Uterus (tissue), 4 donors: Measurements from ENCODE around the gene ADAMTSL4. TPM values are rescaled to one million over a fixed set of nuclear protein-coding genes. Genes with fewer than 3 reads are reported as not detected.

Source experiments
- DNase-seq, 2 donors: peaks; one replicate each; pipeline ENCODE4 v3.0.0-alpha.2; 2019 to 2020
- H3K27ac ChIP-seq, 2 donors: fragments of 200-600 bp; sonication (generic); 1 replicate in 1 of 2; 2 replicates in 1 of 2; pipeline ENCODE4 v1.5.1; 2016 to 2018
- H3K27me3 ChIP-seq, 2 donors: fragments of 200-600 bp; sonication (generic); one replicate each; pipeline ENCODE4 v1.5.1; 2018 to 2019; ENCODE audit warnings: control low read depth in 1 of 2
- H3K36me3 ChIP-seq, 2 donors: fragments of 200-600 bp; sonication (generic); one replicate each; pipeline ENCODE4 v1.5.1; 2019; ENCODE audit warnings: control low read depth in 1 of 2
- H3K4me1 ChIP-seq, 2 donors: fragments of 200-600 bp; sonication (generic); one replicate each; pipeline ENCODE4 v1.5.1; 2018 to 2019; ENCODE audit warnings: control low read depth in 1 of 2
- H3K4me3 ChIP-seq, 2 donors: fragments of 200-600 bp; sonication (generic); 1 replicate in 1 of 2; 2 replicates in 1 of 2; pipeline ENCODE4 v1.5.1; 2018 to 2019; ENCODE audit warnings: mild to moderate bottlenecking in 1 of 2
- H3K9me3 ChIP-seq, 2 donors: fragments of 200-600 bp; sonication (generic); one replicate each; pipeline ENCODE4 v1.5.1; 2019; ENCODE audit warnings: control low read depth in 1 of 2
- CTCF ChIP-seq, 4 experiments: fragments of 200-600 bp in 2 of 4; fragments of 450-650 bp in 2 of 4; sonication (generic) in 2 of 4; IDR thresholded peaks; one replicate each; pipeline ENCODE4 v1.5.1; 2016 to 2019; ENCODE audit warnings: antibody characterized with exemption in 4 of 4, mild to moderate bottlenecking in 2 of 4, moderate library complexity in 1 of 4
- POLR2A ChIP-seq, 2 donors: fragments of 450-650 bp; IDR thresholded peaks; one replicate each; pipeline ENCODE4 v1.6.1; 2016; ENCODE audit warnings: antibody characterized with exemption in 2 of 2, mild to moderate bottlenecking in 1 of 2, moderate library complexity in 1 of 2
- intact Hi-C: fragments of 100-400 bp; cut with DNase I; formaldehyde crosslinking; loops from one replicate; pipeline ENCODE4 v1.15.1; 2023; ENCODE audit warnings: low total_unique reads
- total RNA-seq, 4 donors: library from RNA; depleted of rRNA in 3 of 4; stranded (reverse); fragments of >200 nt in 3 of 4; gene quantifications; one replicate each; pipeline versions ENCODE4 v1.1.0 to v1.2.4, GENCODE V29; 2014 to 2023
- donor health status: DM: yes; HTN: yes; CAD: no.

The ADAMTSL4 gene
- total RNA-seq: 100 to 1,000 TPM in 1 of 4 donors, 10 to 100 TPM in 3; 15.9 to 133 (median 35.4) TPM

- peaks cover 0 to 14% of the 10 kb centered on the region in 2 donors for H3K4me1 ChIP-seq
- no peaks in the 10 kb centered on the region for H3K9me3 ChIP-seq
- H3K4me3 ChIP-seq: peak within 1 kb of the TSS; percentile 36 to 75
- H3K27ac ChIP-seq: peak within 1 kb of the TSS; percentile 93 to 98
- no peaks in the 10 kb centered on the region for H3K27me3 ChIP-seq
- DNase-seq: peak; percentile 57 to 79
- TF ChIP-seq CTCF (IDR thresholded peaks at IDR 0.05) (peak in 2 of 4 experiments; percentile 29 to 35), POLR2A (IDR thresholded peaks at IDR 0.05) (peak in 1 of 2 donors; percentile 50)
- no peaks in the 10 kb centered on the region for H3K36me3 ChIP-seq
- intact Hi-C loops: no loop called here
Measured at GRCh38 chr1:150548632-150549495, at the start of gene ADAMTSL4. Gene ADAMTSL4 (plus strand): TSS chr1:150549408. CDS start chr1:150552289, 2,881 bp downstream.

GRCh38 chr1:150505431-150505830, 43.8 kb upstream of the ADAMTSL4 start:
- Histone ChIP-seq H3K27me3 (no peaks in the 10 kb centered on the region), H3K4me3 (no peak overlapping the region), H3K4me1 (no peaks in the 10 kb centered on the region), H3K36me3 (no peaks in the 10 kb centered on the region), H3K27ac (no peak overlapping the region), H3K9me3 (no peaks in the 10 kb centered on the region)
- intact Hi-C loops: no loop called here
- TF ChIP-seq POLR2A (IDR thresholded peaks at IDR 0.05): no peak
- TF ChIP-seq CTCF (IDR thresholded peaks at IDR 0.05): no peak
- DNase-seq: no peak

- H3K27me3 ChIP-seq: no peaks in the 10 kb centered on the region
- H3K36me3 ChIP-seq: no peaks in the 10 kb centered on the region
- no peaks in the 10 kb centered on the region for H3K9me3 ChIP-seq
- no peaks in the 10 kb centered on the region for H3K4me1 ChIP-seq
- no peak within 1 kb of the TSS for H3K4me3 ChIP-seq
- intact Hi-C loops: no loop called here
- H3K27ac ChIP-seq: peak within 1 kb of the TSS; percentile 73 to 78
- peak; percentile 61 to 68 for DNase-seq
- TF ChIP-seq CTCF (IDR thresholded peaks at IDR 0.05) (no peak), POLR2A (IDR thresholded peaks at IDR 0.05) (peak in 1 of 2 donors; percentile 23)
Measured at GRCh38 chr1:150507912-150508864, 41.0 kb upstream of the ADAMTSL4 start, which contains the start of gene ECM1. Gene ECM1 (plus strand): TSS chr1:150508109. CDS start chr1:150508210, 101 bp downstream.

- H3K36me3 ChIP-seq: no peaks in the 10 kb centered on the region
- no peak overlapping the region for H3K4me3 ChIP-seq
- TF ChIP-seq POLR2A (IDR thresholded peaks at IDR 0.05) (no peak), CTCF (IDR thresholded peaks at IDR 0.05) (no peak)
- DNase-seq: no peak
- no peaks in the 10 kb centered on the region for H3K27me3 ChIP-seq
- intact Hi-C loops: no loop called here
- peak overlapping the region; percentile 73 to 78 for H3K27ac ChIP-seq
- H3K4me1 ChIP-seq: no peaks in the 10 kb centered on the region
- no peaks in the 10 kb centered on the region for H3K9me3 ChIP-seq
Measured at GRCh38 chr1:150508982-150509381, 40.2 kb upstream of the ADAMTSL4 start.
